K562 (cell line): ENCODE measurements around the gene DDX51. TPM values are rescaled to one million over a fixed set of nuclear protein-coding genes. Genes with fewer than 3 reads are reported as not detected.

Experiments used
- CBFA2T3 ChIP-seq: fragments of 450-650 bp; IDR thresholded peaks from 2 replicates; pipeline ENCODE4 v1.6.1; 2017
- CREB1 ChIP-seq, 2 experiments: sonication (generic) in 1 of 2; formaldehyde crosslinking in 1 of 2; IDR thresholded peaks; 2 replicates each; pipeline versions ENCODE4 v1.6.1 to v1.8.0; 2012 to 2022; ENCODE audit warnings: inconsistent platforms in 1 of 2, mild to moderate bottlenecking in 1 of 2, missing genetic modification reagents in 1 of 2, moderate library complexity in 1 of 2
- CTBP1 ChIP-seq: fragments of 450-650 bp; IDR thresholded peaks from 2 replicates; pipeline ENCODE4 v1.6.1; 2016; ENCODE audit warnings: borderline replicate concordance
- EWSR1 ChIP-seq: fragments of 450-650 bp; IDR thresholded peaks from 2 replicates; pipeline ENCODE4 v1.6.1; 2018; ENCODE audit warnings: borderline replicate concordance, mild to moderate bottlenecking, low read depth, moderate library complexity; ENCODE audit not compliant: partially characterized antibody
- HDAC2 ChIP-seq: fragments of 450-650 bp; IDR thresholded peaks from 2 replicates; pipeline ENCODE4 v1.6.1; 2016; ENCODE audit warnings: mild to moderate bottlenecking
- MAFK ChIP-seq: IDR thresholded peaks from 2 replicates; pipeline ENCODE4 v1.6.1; 2011; ENCODE audit warnings: low read length, improper control_type of control experiment
- MTF1 ChIP-seq: fragments of 250-450 bp; sonication (Bioruptor Pico); IDR thresholded peaks from 2 replicates; pipeline ENCODE4 v1.9.0; 2021; ENCODE audit warnings: moderate library complexity, mild to moderate bottlenecking, inconsistent platforms, borderline replicate concordance
- OTX1 ChIP-seq: fragments of 450-650 bp; formaldehyde crosslinking; IDR thresholded peaks from 2 replicates; pipeline ENCODE4 v1.4.0; 2022; ENCODE audit warnings: mild to moderate bottlenecking
- SMAD2 ChIP-seq: fragments of 150-350 bp; IDR thresholded peaks from 2 replicates; pipeline ENCODE4 v1.6.1; 2014; ENCODE audit warnings: low read depth, mild to moderate bottlenecking, low read length
- SOX6 ChIP-seq: fragments of 450-650 bp; IDR thresholded peaks from 2 replicates; pipeline ENCODE4 v1.6.1; 2014; ENCODE audit warnings: mild to moderate bottlenecking
- ZKSCAN3 ChIP-seq: fragments of 250-450 bp; sonication (Bioruptor Pico); IDR thresholded peaks from 2 replicates; pipeline ENCODE4 v1.4.0; 2020
- ZNF134 ChIP-seq: fragments of 250-450 bp; sonication (Bioruptor Pico); conservative IDR thresholded peaks from 2 replicates; pipeline ENCODE4 v1.4.0; 2020
- ZNF347 ChIP-seq: fragments of 450-650 bp; formaldehyde crosslinking; IDR thresholded peaks from 2 replicates; pipeline ENCODE4 v1.4.0; 2020; ENCODE audit warnings: low read depth, mild to moderate bottlenecking, moderate library complexity
- ZNF445 ChIP-seq: fragments of 250-450 bp; sonication (Bioruptor Pico); IDR thresholded peaks from 2 replicates; pipeline ENCODE4 v1.4.0; 2020; ENCODE audit warnings: low read depth, mild to moderate bottlenecking, moderate library complexity
- polyA plus RNA-seq, 8 experiments: library from polyadenylated mRNA; depleted of rRNA in 4 of 8; stranded (reverse) in 5 of 8; unstranded in 3 of 8; fragments of >200 nt; fragmentation: Nextera tagmentation in 2 of 8; fragmentation: Illumina TruSeq in 1 of 8; extraction: Ambion mirVana in 2 of 8; extraction: Trizol in 1 of 8; gene quantifications; 2 replicates each; pipeline versions ENCODE4 v1.2.1 to v1.2.3, GENCODE V29; 2011 to 2014; ENCODE audit warnings: inconsistent platforms in 1 of 8, missing spikeins in 1 of 8
- total RNA-seq, 7 experiments: library from RNA; depleted of rRNA in 6 of 7; stranded (reverse); fragments of >200 nt in 6 of 7; fragmentation: Illumina TruSeq in 2 of 7; extraction: Trizol in 2 of 7; gene quantifications; 2 replicates each; pipeline versions ENCODE4 v1.2.1 to v1.2.3, GENCODE V29; 2011 to 2021; ENCODE audit warnings: low replicate concordance in 1 of 7
- TF ChIP-seq, protein P1 (sequence below): fragments of 250-450 bp; sonication (Bioruptor Pico); IDR thresholded peaks from 2 replicates; pipeline ENCODE4 v1.9.0; 2021; ENCODE audit warnings: mild to moderate bottlenecking, inconsistent platforms
- TF ChIP-seq, protein P2 (sequence below), 3 experiments: fragments of 200-800 bp in 1 of 3; fragments of 250-450 bp in 1 of 3; fragments of 450-650 bp in 1 of 3; sonication (Bioruptor Pico) in 1 of 3; sonication (Bioruptor generic) in 1 of 3; formaldehyde crosslinking in 1 of 3; IDR thresholded peaks; 2 replicates each; pipeline versions ENCODE4 v1.6.1 to v1.8.0; 2016 to 2022; ENCODE audit warnings: mild to moderate bottlenecking in 2 of 3, missing genetic modification characterization in 2 of 3, missing compliant biosample characterization in 1 of 3, moderate library complexity in 1 of 3
- TF ChIP-seq, protein P3 (sequence below): sonication (generic); formaldehyde crosslinking; IDR thresholded peaks from 2 replicates; pipeline ENCODE4 v1.8.1; 2023; ENCODE audit warnings: mild to moderate bottlenecking, missing genetic modification reagents
- TF ChIP-seq, protein P4 (sequence below): fragments of 450-650 bp; formaldehyde crosslinking; IDR thresholded peaks from 2 replicates; pipeline ENCODE4 v1.4.0; 2022; ENCODE audit warnings: missing genetic modification characterization

DDX51 gene
- total and polyA plus RNA-seq, 9 of the 15 experiments (the other 6 are each of a cell fraction or from before 2014, with no cell fraction given) = 1.1 to 35.9 (median 12.4) TPM

DNA sequence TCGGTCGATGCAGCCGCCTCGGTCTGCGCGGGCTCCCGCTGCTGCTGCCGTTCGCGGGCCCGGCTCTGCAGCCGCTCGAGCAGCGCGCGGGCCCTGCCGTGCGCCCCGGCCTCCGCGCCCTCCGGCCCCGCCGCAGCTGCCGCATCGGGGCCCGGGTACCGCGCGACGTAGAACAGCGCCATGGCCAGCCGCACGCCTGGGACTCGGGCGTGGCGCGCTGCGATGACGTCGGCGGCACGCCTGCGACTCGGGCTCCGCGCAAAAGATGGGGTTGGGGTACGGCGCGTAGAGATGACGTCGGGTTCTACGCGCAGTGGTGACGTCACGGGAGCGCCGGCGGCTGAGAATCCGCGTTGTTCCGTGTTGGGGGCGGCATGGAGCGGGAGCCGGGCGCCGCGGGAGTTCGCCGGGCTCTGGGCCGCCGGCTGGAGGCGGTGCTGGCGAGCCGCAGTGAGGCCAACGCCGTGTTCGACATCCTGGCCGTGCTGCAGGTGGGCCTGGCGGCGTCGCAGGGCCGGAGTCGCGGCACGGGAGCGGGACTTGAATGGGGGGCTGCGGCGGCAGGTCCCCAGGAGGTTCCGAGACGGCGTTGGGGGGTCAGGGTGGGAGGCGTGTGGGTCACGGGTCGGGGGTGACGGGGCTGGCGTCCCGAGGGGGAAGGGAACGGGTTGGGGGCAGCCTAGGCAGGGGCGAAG is at the start of gene DDX51, which contains the start of gene NOC4L (continued):
- TF ChIP-seq MTF1 (CRISPR knock-in tag) (no peak), CBFA2T3 (no peak; the same call in 1 of the 2 replicates), MAFK (no peak), HDAC2 (no peak), OTX1 (CRISPR knock-in tag) (no peak), ZNF134 (no peak), EWSR1 (no peak), ZKSCAN3 (CRISPR knock-in tag) (no peak), ZNF445 (CRISPR knock-in tag) (no peak), CTBP1 (peak; percentile 83), SOX6 (no peak), ZNF347 (no peak), CREB1 (IDR thresholded peaks at IDR 0.05) (peak; percentile 100), CREB1 (CRISPR knock-in tag; IDR thresholded peaks at IDR 0.05) (peak; percentile 99), SMAD2 (no peak)
- TF ChIP-seq, protein P1, sequence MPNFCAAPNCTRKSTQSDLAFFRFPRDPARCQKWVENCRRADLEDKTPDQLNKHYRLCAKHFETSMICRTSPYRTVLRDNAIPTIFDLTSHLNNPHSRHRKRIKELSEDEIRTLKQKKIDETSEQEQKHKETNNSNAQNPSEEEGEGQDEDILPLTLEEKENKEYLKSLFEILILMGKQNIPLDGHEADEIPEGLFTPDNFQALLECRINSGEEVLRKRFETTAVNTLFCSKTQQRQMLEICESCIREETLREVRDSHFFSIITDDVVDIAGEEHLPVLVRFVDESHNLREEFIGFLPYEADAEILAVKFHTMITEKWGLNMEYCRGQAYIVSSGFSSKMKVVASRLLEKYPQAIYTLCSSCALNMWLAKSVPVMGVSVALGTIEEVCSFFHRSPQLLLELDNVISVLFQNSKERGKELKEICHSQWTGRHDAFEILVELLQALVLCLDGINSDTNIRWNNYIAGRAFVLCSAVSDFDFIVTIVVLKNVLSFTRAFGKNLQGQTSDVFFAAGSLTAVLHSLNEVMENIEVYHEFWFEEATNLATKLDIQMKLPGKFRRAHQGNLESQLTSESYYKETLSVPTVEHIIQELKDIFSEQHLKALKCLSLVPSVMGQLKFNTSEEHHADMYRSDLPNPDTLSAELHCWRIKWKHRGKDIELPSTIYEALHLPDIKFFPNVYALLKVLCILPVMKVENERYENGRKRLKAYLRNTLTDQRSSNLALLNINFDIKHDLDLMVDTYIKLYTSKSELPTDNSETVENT (CRISPR knock-in tag) = 0 out of 2 replicates have a peak, but pooled peaks have one; percentile 71
- TF ChIP-seq, protein P2, sequence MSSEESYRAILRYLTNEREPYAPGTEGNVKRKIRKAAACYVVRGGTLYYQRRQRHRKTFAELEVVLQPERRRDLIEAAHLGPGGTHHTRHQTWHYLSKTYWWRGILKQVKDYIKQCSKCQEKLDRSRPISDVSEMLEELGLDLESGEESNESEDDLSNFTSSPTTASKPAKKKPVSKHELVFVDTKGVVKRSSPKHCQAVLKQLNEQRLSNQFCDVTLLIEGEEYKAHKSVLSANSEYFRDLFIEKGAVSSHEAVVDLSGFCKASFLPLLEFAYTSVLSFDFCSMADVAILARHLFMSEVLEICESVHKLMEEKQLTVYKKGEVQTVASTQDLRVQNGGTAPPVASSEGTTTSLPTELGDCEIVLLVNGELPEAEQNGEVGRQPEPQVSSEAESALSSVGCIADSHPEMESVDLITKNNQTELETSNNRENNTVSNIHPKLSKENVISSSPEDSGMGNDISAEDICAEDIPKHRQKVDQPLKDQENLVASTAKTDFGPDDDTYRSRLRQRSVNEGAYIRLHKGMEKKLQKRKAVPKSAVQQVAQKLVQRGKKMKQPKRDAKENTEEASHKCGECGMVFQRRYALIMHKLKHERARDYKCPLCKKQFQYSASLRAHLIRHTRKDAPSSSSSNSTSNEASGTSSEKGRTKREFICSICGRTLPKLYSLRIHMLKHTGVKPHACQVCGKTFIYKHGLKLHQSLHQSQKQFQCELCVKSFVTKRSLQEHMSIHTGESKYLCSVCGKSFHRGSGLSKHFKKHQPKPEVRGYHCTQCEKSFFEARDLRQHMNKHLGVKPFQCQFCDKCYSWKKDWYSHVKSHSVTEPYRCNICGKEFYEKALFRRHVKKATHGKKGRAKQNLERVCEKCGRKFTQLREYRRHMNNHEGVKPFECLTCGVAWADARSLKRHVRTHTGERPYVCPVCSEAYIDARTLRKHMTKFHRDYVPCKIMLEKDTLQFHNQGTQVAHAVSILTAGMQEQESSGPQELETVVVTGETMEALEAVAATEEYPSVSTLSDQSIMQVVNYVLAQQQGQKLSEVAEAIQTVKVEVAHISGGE (CRISPR knock-in tag; IDR thresholded peaks at IDR 0.05) = peak in 1 of 3 experiments; percentile 20; a peak in 1 of 6 replicates
- TF ChIP-seq, protein P3, sequence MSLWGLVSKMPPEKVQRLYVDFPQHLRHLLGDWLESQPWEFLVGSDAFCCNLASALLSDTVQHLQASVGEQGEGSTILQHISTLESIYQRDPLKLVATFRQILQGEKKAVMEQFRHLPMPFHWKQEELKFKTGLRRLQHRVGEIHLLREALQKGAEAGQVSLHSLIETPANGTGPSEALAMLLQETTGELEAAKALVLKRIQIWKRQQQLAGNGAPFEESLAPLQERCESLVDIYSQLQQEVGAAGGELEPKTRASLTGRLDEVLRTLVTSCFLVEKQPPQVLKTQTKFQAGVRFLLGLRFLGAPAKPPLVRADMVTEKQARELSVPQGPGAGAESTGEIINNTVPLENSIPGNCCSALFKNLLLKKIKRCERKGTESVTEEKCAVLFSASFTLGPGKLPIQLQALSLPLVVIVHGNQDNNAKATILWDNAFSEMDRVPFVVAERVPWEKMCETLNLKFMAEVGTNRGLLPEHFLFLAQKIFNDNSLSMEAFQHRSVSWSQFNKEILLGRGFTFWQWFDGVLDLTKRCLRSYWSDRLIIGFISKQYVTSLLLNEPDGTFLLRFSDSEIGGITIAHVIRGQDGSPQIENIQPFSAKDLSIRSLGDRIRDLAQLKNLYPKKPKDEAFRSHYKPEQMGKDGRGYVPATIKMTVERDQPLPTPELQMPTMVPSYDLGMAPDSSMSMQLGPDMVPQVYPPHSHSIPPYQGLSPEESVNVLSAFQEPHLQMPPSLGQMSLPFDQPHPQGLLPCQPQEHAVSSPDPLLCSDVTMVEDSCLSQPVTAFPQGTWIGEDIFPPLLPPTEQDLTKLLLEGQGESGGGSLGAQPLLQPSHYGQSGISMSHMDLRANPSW = 0 out of 2 replicates have a peak, but pooled peaks have one; percentile 64
- TF ChIP-seq, protein P4, sequence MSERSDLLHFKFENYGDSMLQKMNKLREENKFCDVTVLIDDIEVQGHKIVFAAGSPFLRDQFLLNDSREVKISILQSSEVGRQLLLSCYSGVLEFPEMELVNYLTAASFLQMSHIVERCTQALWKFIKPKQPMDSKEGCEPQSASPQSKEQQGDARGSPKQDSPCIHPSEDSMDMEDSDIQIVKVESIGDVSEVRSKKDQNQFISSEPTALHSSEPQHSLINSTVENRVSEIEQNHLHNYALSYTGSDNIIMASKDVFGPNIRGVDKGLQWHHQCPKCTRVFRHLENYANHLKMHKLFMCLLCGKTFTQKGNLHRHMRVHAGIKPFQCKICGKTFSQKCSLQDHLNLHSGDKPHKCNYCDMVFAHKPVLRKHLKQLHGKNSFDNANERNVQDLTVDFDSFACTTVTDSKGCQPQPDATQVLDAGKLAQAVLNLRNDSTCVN (CRISPR knock-in tag) = no peak
